ENCODE results near the gene HINFP. TPM values are rescaled to one million over a fixed set of nuclear protein-coding genes. Genes with fewer than 3 reads are reported as not detected.

The HINFP gene
- total RNA-seq, 4 donors from 2014 or later, result 13.4 to 21.3 (median 17.9) TPM

GRCh38 chr11:119115484-119116234, 5.7 kb upstream of the HINFP start:
- TF ChIP-seq CTCF (IDR thresholded peaks at IDR 0.05; ENCODE audit: low read depth), result no peak

- no peak for TF ChIP-seq CTCF (IDR thresholded peaks at IDR 0.05; ENCODE audit: low read depth)
Observed at GRCh38 chr11:119116235-119116594, 5.2 kb upstream of the HINFP start.

GRCh38 chr11:119116601-119117000, 4.8 kb upstream of the HINFP start:
- TF ChIP-seq CTCF (IDR thresholded peaks at IDR 0.05; ENCODE audit: low read depth), result no peak

GRCh38 chr11:119117004-119117706, 4.2 kb upstream of the HINFP start:
- TF ChIP-seq CTCF (IDR thresholded peaks at IDR 0.05; ENCODE audit: low read depth), result no peak

GRCh38 chr11:119118227-119118626, 3.2 kb upstream of the HINFP start:
- TF ChIP-seq CTCF (IDR thresholded peaks at IDR 0.05; ENCODE audit: low read depth), result no peak

GRCh38 chr11:119118946-119119345, 2.4 kb upstream of the HINFP start:
- no peak for TF ChIP-seq CTCF (IDR thresholded peaks at IDR 0.05; ENCODE audit: low read depth)

- no peak for TF ChIP-seq CTCF (IDR thresholded peaks at IDR 0.05; ENCODE audit: low read depth)
Observed at GRCh38 chr11:119120639-119121007, 757 bp upstream of the HINFP start.
